Right renal pelvis (tissue), 4 donors: ENCODE data around the gene KRTAP2-3. TPM values are rescaled to one million over a fixed set of nuclear protein-coding genes. Genes with fewer than 3 reads are reported as not detected.
"Not testable (repeated sequence)": the region's sequence is repeated elsewhere in the genome, so short reads cannot be mapped to it uniquely, and the experiment has no call there.

Experiments used
- DNase-seq, 4 donors: peaks; one replicate each; pipeline ENCODE4 v3.0.0-alpha.2; 2013; ENCODE audit warnings: low read depth in 4 of 4, low spot score in 3 of 4, missing footprints in 1 of 4
- polyA plus RNA-seq, 4 donors: library from polyadenylated mRNA; unstranded; fragments of 120-200 nt; gene quantifications; one replicate each; pipeline ENCODE4 v1.2.1, GENCODE V29; 2013; ENCODE audit not compliant: insufficient read length in 4 of 4

The KRTAP2-3 gene
- polyA plus RNA-seq, 4 donors: not detected

DNA sequence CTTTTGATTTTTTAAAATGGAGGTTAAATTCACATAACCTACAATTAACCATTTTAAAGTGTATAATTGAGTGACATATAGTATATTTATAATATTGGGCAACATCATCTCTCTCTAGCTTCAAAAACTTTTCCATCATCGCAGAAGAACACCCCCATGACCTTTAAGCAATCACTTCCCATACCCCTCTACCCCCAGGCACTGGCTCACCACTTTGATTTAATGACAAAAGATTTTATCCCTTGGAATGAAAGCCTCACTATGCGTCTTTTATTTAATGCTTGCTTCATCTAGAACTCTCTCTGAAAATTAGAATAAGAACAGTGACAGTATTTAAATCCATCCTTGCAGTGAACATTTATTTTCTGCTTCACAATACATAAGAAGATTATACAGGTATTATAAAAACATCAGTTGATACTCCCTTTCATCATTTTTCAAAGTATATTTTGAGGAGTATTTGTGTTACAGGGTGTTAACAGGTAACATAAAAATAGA is 22.0 kb downstream of the KRTAP2-3 start:
- no peak for DNase-seq

DNA sequence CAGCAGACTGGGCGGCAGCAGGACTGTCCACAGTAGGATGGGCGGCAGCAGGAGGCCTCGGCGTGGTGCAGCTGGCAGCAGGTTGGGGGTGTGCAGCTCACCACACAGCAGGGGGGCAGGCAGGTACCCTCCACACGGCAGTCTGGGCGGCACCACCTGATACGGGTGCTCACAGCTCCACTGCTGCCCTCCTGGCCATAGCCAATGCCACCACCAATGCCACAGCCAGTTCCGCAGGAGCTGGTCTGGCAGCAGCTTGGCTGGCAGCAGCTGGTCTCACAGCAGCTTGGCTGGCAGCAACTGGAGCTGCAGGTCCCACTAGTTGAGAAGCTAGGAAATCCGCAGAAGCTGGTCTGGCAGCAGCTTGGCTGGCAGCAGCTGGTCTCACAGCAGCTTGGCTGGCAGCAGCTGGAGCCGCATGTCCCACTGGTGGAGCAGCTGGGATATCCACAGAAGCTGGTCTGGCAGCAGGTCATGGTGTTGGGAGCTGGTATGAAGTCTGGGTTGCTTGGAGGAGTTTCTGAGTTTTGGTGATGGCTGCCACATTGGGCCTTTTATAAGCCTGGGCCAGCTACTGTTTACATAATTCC is 25.5 kb downstream of the KRTAP2-3 start, which contains the start of gene KRTAP1-3:
Gene KRTAP1-3 (minus strand): TSS at position 529 of the 590 bp plus-strand sequence. CDS start 53 bp downstream, at position 476.
- not testable (repeated sequence) for DNase-seq

DNA sequence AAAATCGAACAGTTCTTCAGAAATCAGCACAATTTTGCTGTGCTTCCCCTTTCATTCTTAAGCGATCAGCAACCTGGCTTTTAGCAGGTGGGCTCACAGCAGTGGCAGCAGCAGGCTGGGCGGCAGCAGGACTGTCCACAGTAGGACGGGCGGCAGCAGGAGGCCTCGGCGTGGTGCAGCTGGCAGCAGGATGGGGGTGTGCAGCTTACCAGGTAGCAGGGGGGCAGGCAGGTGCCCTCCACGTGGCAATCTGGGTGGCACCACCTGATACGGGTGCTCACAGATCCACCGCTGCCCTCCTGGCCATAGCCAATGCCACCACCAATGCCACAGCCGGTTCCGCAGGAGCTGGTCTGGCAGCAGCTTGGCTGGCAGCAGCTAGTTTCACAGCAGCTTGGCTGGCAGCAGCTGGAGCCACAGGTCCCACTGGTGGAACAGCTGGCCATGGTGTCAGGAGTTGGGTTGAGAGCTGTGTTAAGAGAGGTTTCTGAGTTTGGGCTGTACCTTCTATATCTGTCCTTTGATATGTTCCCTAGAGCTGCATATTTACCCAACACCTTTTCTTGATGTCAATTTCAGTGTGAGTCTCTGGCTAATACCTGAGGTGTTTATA is 30.2 kb downstream of the KRTAP2-3 start, which contains the start of gene KRTAP1-4:
Gene KRTAP1-4 (minus strand): TSS at position 563 of the 613 bp plus-strand sequence. CDS start 117 bp downstream, at position 446.
- DNase-seq: no peak

DNA sequence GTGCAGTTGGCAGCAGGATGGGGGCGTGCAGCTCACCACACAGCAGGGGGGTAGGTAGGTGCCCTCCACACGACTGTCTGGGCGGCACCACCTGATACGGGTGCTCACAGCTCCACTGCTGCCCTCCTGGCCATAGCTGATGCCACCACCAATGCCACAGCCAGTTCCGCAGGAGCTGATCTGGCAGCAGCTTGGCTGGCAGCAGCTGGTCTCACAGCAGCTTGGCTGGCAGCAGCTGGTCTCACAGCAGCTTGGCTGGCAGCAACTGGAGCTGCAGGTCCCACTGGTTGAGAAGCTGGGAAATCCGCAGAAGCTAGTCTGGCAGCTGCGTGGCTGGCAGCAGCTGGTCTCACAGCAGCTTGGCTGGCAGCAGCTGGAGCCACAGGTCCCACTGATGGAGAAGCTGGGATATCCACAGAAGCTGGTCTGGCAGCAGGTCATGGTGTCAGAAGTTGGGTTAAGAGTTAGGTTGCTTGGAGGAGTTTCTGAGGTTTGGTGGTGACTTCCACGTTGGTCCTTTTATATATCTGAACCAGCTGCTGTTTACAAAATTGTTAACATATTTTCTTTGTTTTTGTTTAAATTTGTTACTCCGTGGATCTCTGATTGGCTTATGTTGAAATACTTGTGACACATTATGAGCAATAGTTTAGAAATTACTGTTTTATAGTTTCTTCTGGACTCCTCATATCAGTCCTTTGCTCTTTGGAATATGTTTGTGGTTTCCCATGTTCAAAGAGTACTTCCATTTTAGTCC is 33.0 kb downstream of the KRTAP2-3 start, which contains the start of gene KRTAP1-5:
Gene KRTAP1-5 (minus strand): TSS at position 494 of the 757 bp plus-strand sequence. CDS start 53 bp downstream, at position 441.
- no peak for DNase-seq

DNA sequence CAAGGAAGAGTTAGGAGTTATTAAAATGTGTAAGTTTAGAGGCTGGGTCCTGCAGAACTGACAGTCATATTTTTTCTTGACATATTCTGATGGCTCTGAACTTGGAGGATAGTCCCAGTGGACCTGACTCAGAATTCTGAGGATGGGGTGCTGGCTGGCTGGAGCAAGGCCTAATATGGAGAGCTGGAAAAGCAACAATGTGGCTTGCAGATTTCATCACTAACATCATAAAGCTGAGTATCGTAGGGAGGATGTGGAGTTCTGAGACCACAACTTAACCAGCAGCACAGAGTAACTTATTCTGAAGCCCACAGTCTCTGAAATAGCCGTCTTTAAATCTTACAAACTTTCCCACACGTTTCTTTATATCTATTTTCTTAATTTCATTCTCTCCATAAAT is 35.2 kb downstream of the KRTAP2-3 start:
- DNase-seq: no peak

DNA sequence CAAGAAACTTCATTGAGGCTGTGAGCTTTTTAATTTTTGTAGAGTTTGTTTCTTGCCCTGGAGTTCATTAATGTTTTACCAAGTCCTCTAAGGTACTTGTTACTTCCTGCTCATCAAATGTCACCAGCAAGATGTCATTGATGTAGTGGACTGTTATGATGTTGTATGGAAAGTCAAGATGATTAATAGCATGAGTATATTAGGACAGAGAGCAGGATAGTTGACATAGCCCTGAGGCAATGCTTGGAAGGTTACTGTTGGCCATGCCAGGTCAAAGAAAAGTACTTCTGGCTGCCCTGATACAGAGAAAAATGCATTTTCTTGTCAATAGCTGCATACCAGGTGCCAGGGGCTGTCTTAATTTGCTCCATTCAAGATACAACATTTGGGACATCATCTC is 39.6 kb downstream of the KRTAP2-3 start:
- no peak for DNase-seq

DNA sequence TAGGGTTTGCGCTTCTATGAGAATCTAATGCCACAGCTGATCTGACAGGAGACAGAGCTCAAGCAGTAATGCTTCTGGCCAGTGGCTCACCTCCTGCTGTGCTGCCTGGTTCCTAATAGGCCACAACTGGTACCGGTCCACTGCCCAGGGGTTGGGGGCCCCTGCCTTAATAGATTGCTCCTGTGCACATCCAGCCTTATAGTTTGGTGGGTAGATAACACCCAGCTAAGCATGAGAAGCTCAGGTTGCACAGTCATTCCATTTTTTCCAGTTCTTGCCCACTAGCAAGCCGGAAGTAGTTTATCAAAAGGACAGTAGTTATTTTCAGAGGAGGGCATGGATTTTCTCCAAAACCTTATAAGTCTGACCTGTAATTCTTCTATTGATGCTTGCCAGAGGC is 40.5 kb downstream of the KRTAP2-3 start:
- DNase-seq: no peak

DNA sequence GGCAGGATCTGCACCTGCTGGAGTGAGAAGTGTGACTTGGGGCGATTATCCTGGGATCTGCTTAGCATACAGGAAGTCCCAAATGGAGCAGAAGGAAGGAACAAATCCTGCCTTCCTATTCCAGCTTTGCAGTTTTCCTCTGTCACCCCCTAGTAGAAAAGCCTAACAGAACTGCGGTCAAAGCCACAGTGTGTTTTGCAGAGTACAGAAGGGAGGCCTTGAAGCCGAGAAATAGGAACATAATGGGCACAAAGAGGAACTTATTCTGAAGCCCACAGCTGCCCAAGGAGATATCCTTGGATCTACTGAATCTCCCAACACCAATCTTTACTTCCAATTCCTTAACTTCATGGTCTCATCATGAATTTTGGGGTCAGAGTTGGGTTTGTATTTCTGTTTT is 41.4 kb downstream of the KRTAP2-3 start:
- DNase-seq: no peak

DNA sequence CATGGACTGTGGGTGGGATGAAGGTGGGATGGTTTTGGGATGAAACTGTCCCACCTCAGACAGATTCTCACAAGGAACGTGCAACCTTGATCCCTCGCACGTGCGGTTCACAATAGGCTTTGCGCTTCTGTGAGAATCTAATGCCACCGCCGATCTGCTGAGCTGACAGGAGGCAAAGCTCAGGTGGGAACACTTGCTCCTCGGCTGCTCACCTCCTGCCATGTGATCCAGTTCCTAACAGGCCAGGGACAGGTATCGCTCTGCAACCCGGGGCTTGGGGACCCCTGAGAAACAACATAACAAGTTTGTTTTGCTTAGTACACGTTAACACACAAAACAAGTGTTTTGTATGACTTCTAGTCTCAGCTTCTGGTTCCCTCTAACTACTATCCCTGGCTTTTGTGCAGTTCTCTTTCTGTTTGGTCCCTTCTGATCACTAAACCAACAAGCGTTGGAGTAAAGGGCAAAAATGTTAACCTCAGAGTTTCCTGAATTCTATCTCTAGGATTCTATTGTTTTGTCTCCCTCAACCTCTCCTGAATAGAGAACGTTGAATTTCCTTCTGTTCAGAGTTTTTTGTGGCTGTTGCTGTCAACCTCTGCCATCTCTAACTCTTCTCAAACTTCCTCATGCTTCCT is 43.2 kb downstream of the KRTAP2-3 start:
- no peak for DNase-seq

DNA sequence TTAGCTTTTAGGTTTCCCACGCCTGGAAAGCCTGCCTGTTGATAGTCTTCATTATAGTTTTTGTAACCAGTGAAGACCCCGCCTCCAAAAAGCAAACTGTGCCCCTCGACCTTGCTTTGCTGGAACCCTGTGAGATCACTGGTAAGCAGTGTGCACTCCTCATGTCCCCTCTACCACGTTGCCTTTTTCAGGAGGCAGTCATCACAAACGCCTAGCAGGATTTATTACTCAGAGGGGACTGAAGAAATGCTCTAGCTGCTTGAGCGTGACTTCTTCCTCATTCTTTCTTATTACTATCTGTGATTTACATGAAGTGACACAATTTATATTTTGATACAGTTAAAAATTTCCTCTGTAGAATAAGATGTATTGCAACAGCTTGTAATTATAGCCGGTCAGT is 44.5 kb downstream of the KRTAP2-3 start:
- no peak for DNase-seq

DNA sequence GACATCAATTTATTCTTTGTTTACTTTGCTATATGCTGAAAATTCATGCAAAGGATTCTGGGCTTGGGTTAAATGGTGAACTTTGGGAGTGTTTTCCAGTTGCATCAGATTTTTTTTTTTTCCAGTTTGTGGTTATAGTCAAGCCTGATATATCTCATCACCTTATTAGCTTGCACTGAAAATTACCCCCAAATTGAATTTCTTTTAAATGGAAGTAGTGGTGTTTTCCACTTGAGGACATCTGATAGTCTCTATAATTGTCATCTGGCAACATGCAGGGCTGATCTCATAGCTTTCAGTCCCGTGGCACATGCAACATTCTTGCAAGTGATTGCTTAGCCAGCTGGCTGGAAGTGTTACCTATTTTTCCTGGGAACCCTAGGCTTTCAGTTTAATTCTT is 46.3 kb downstream of the KRTAP2-3 start:
- no peak for DNase-seq

DNA sequence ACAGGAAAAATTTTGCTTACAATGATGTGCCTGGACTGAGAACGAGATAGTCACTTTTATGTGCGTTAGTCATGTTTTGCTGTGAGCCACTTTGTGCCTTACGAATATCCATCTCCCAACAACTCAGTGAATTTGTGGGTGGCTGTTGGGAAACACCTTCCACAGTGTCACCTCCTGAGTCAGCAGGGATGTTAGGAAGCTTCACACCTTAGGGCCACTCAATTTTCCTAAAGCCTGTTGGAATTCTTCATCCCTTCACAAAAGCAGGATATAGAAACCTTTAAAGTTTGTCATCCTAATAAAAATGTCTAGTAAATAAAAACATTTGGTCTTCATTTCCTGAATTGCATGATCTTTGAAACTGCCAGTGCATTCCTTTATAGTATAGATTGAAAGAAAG is 46.7 kb downstream of the KRTAP2-3 start:
- no peak for DNase-seq

DNA sequence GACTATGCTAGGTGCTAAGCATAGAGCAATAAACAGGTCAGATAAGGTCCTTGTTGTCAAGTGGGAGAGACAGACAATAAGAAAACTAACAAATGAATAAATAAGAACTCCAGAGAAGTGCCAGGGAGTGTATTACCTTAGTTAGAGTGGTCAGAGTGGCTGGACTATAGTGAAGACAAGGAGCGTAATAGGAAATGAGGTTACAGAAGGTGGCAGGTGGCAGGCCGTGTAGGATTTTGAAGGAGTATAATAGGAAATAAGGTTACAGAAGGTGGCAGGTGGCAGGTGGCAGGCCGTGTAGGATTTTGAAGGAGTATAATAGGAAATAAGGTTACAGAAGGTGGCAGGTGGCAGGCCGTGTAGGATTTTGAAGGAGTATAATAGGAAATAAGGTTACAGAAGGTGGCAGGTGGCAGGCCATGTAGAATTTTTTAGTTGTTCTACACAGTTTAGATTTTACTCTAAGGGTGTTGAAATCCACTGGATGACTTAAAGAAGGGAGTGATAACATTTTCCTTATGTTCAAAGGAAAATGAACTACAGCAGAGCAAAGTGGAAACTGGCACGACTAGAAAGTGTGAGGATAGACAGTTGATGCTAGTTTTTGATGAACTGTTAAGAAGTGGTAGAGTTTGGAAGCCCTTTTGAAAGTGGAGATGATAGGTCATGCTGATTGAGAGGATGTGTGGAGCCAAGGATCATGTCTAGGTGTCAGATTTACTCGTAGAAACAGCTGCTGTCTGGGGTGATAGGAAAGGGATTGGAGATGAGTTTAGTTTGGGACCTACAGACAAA is 47.4 kb downstream of the KRTAP2-3 start:
- DNase-seq: no peak

DNA sequence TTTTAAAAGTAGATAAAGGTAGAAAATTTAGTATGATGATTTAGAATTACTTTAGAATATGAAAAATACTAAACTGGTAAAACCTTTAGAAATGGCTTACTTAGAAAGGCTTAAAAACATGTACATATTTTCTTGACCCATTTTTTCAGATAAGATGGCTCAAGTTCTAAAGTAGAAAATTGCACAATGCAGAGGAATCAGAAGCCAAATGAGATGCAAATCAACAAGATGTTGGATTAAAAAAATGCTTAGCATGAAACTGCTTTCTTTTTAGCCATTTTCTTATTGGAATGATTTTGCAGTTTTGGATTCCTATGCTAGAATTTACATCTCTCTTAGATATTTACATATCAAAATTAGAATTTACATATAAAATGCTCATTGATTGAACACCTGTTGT is 49.5 kb downstream of the KRTAP2-3 start:
- no peak for DNase-seq

DNA sequence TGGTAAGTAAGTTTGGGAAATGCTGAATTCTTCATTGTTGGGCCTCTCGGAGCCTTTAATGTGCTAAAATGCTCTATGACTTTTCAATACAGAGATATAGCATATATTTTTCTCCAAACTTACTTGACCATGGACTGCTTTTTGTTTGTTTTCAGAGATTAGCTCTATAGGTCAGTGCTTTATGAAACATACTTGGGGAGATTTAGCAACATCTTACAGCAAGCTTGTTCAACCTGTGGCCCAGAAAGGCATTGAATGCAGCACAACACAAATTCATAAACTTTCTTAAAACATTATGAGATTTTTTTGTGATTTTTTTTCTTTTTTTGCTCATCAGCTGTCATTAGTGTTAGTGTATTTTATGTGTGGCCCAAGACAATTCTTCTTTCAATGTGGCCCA is 50.0 kb downstream of the KRTAP2-3 start:
- DNase-seq: no peak

DNA sequence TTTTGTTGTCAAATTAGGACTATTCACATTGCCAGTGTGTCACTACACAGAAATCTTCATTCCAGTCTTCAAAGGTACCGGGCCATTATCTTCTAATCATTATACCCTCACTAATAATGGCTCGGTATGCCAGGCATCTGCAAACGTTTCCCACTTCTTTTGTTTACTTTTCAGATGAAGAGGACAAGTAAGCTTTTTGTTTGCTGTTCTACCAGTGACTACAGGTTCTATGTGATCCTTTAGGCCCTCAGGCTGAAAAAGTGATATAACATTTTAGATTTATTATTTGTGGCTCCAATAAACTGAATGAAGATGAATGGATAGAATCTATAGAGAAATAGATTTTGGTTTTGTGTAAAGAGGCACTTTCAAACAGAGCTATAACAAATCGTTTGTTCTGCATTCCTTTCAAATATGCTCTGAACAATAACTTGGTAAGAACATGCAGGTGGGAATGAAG is 50.6 kb downstream of the KRTAP2-3 start:
- no peak for DNase-seq
